ENCODE data around the gene FAM237A.

FAM237A gene

GRCh38 chr2:206642075-206643025 is at the start of gene FAM237A:
FAM237A (plus strand) TSS chr2:206642487; CDS start chr2:206644237, 1,750 bp downstream.
- peak; percentile 74 for DNase-seq (ENCODE audit: low read depth, low spot score)

- no peak for DNase-seq (ENCODE audit: low read depth, low spot score)
These were observed 44.5 kb upstream of the FAM237A start for GRCh38 chr2:206597717-206598218.

GRCh38 chr2:206603243-206603642 is 39.0 kb upstream of the FAM237A start:
- DNase-seq (ENCODE audit: low read depth, low spot score) = no peak

GRCh38 chr2:206610451-206610850 is 31.8 kb upstream of the FAM237A start:
- DNase-seq (ENCODE audit: low read depth, low spot score) = no peak

GRCh38 chr2:206611191-206611590 is 31.1 kb upstream of the FAM237A start:
- no peak for DNase-seq (ENCODE audit: low read depth, low spot score)

GRCh38 chr2:206611736-206612135 is 30.6 kb upstream of the FAM237A start:
- no peak for DNase-seq (ENCODE audit: low read depth, low spot score)

- peak; percentile 12 for DNase-seq (ENCODE audit: low read depth, low spot score)
These were observed 27.5 kb upstream of the FAM237A start for GRCh38 chr2:206614811-206615210.

- DNase-seq (ENCODE audit: low read depth, low spot score) = no peak
These were observed 26.7 kb upstream of the FAM237A start for GRCh38 chr2:206615417-206616089.

GRCh38 chr2:206616151-206616550 is 26.1 kb upstream of the FAM237A start:
- DNase-seq (ENCODE audit: low read depth, low spot score) = no peak

GRCh38 chr2:206619011-206619410 is 23.3 kb upstream of the FAM237A start:
- DNase-seq (ENCODE audit: low read depth, low spot score) = no peak

- DNase-seq (ENCODE audit: low read depth, low spot score) = no peak
These were observed 16.2 kb upstream of the FAM237A start for GRCh38 chr2:206626108-206626507.

GRCh38 chr2:206627632-206628031 is 14.7 kb upstream of the FAM237A start:
- no peak for DNase-seq (ENCODE audit: low read depth, low spot score)

- DNase-seq (ENCODE audit: low read depth, low spot score) = no peak
These were observed 10.9 kb upstream of the FAM237A start for GRCh38 chr2:206631340-206631739.

GRCh38 chr2:206635015-206635414 is 7.3 kb upstream of the FAM237A start:
- no peak for DNase-seq (ENCODE audit: low read depth, low spot score)

- DNase-seq (ENCODE audit: low read depth, low spot score) = peak; percentile 6
These were observed 2.7 kb upstream of the FAM237A start for GRCh38 chr2:206639636-206640035.

- no peak for DNase-seq (ENCODE audit: low read depth, low spot score)
These were observed 1.1 kb upstream of the FAM237A start for GRCh38 chr2:206641226-206641625.

GRCh38 chr2:206647985-206648384 is 5.7 kb downstream of the FAM237A start:
- no peak for DNase-seq (ENCODE audit: low read depth, low spot score)

- DNase-seq (ENCODE audit: low read depth, low spot score) = no peak
These were observed 14.8 kb downstream of the FAM237A start for GRCh38 chr2:206657087-206657486.

GRCh38 chr2:206665251-206665650 is 23.0 kb downstream of the FAM237A start:
- no peak for DNase-seq (ENCODE audit: low read depth, low spot score)

GRCh38 chr2:206670531-206671319 is 28.4 kb downstream of the FAM237A start:
- DNase-seq (ENCODE audit: low read depth, low spot score) = no peak

- no peak for DNase-seq (ENCODE audit: low read depth, low spot score)
These were observed 41.3 kb downstream of the FAM237A start for GRCh38 chr2:206683546-206683945.

- DNase-seq (ENCODE audit: low read depth, low spot score) = no peak
These were observed 46.2 kb downstream of the FAM237A start for GRCh38 chr2:206688453-206688852.
